ENCODE results near the gene PRKAG1. TPM values are rescaled to one million over a fixed set of nuclear protein-coding genes. Genes with fewer than 3 reads are reported as not detected.
A peak's percentile ranks its signal among the peaks of the same experiment; 100 is the strongest.

Gene PRKAG1
- total RNA-seq, 1 experiment from 2014 or later: 41.6 TPM

GRCh38 chr12:49000346-49000745 lies 18.2 kb downstream of the PRKAG1 start (continued):
- TF ChIP-seq ZNF512 (CRISPR knock-in tag; IDR thresholded peaks at IDR 0.05; ENCODE audit: borderline replicate concordance): no peak
- TF ChIP-seq CBFB (CRISPR knock-in tag; IDR thresholded peaks at IDR 0.05; ENCODE audit: low read depth): no peak
- TF ChIP-seq NFATC4 (CRISPR knock-in tag; IDR thresholded peaks at IDR 0.05): no peak
- TF ChIP-seq NFYB (CRISPR knock-in tag; conservative IDR thresholded peaks at IDR 0.05; ENCODE audit: low read depth): no peak
- TF ChIP-seq GTF2I (CRISPR knock-in tag; conservative IDR thresholded peaks at IDR 0.05): no peak
- no peak for TF ChIP-seq GRHL2 (CRISPR knock-in tag; IDR thresholded peaks at IDR 0.05; ENCODE audit: insufficient replicate concordance, severe bottlenecking)
- TF ChIP-seq FOXJ3 (CRISPR knock-in tag; IDR thresholded peaks at IDR 0.05; ENCODE audit: borderline replicate concordance): no peak

- DNase-seq (ENCODE audit: low spot score) (no peak), ATAC-seq (no peak; the same call in 1 of the 2 replicates)
- peak within 1 kb of the TSS; percentile 64 for H3K4me3 Mint-ChIP-seq
- H3K27ac Mint-ChIP-seq: no peak within 1 kb of the TSS
- H3K9me3 Mint-ChIP-seq: no peaks in the 10 kb centered on the region
- ChIA-PET POLR2A (interaction anchor here (0.6 to 1.5 kb wide), 3 partner anchors 19 to 120 kb away, joined by 3 read pairs; no protein-coding TSS in a partner anchor), CTCF (interaction anchor here (0.5 to 11.9 kb wide), 20 partner anchors 12 to 1072 kb away, joined by 3 to 237 read pairs (median 4); partner anchors contain the start of genes PRKAG1, PRPH, WNT1 and WNT10B)
- peaks cover 10% of the 10 kb centered on the region for H3K36me3 Mint-ChIP-seq
- no peak for TF ChIP-seq NR2C2 (CRISPR knock-in tag; IDR thresholded peaks at IDR 0.05)
- TF ChIP-seq FOXP4 (CRISPR knock-in tag; IDR thresholded peaks at IDR 0.05): no peak
- no peak for TF ChIP-seq TEAD4 (CRISPR knock-in tag; IDR thresholded peaks at IDR 0.05)
- no peak for TF ChIP-seq ATF1 (CRISPR knock-in tag; IDR thresholded peaks at IDR 0.05)
- no peak for TF ChIP-seq FOXP1 (CRISPR knock-in tag; IDR thresholded peaks at IDR 0.05; ENCODE audit: borderline replicate concordance)
- no peak for TF ChIP-seq ZNF219 (CRISPR knock-in tag; IDR thresholded peaks at IDR 0.05; ENCODE audit: borderline replicate concordance)
- no peak for TF ChIP-seq ZNF396 (CRISPR knock-in tag; IDR thresholded peaks at IDR 0.05; ENCODE audit: borderline replicate concordance)
- H3K4me1 Mint-ChIP-seq: peaks cover 15% of the 10 kb centered on the region
- H3K27me3 Mint-ChIP-seq (ENCODE audit: low read depth): peaks cover 73% of the 10 kb centered on the region
Observed at GRCh38 chr12:48999371-49000131, 19.0 kb downstream of the PRKAG1 start, which contains the start of gene DDN. Gene DDN, minus strand, starts transcription at chr12:48999375. Its CDS starts 88 bp downstream, at chr12:48999287.

- H3K9me3 Mint-ChIP-seq: no peaks in the 10 kb centered on the region
- H3K27me3 Mint-ChIP-seq (ENCODE audit: low read depth): peaks cover 82% of the 10 kb centered on the region
- peak overlapping the region; percentile 63 for H3K4me3 Mint-ChIP-seq
- no peak for DNase-seq (ENCODE audit: low spot score)
- no peak for ATAC-seq
- no peak overlapping the region for H3K27ac Mint-ChIP-seq
- CTCF ChIA-PET: interaction anchor here (0.6 to 11.9 kb wide), 34 partner anchors 11 to 343 kb away, joined by 3 to 237 read pairs (median 9); partner anchors contain the start of genes ARF3, DDX23, LMBR1L and PRKAG1
- H3K36me3 Mint-ChIP-seq: peaks cover 7% of the 10 kb centered on the region
- POLR2A ChIA-PET: interaction anchor here (1.2 to 1.5 kb wide), 2 partner anchors 18 to 68 kb away, joined by 3 read pairs; no protein-coding TSS in a partner anchor
- H3K4me1 Mint-ChIP-seq: peaks cover 18% of the 10 kb centered on the region
- TF ChIP-seq ATF2 (CRISPR knock-in tag; IDR thresholded peaks at IDR 0.05; ENCODE audit: borderline replicate concordance, low read depth) (peak; percentile 63; the same call in 1 of the 2 replicates), GABPB1 (CRISPR knock-in tag; IDR thresholded peaks at IDR 0.05) (no peak; the same call in 1 of the 2 replicates), ARID4B (CRISPR knock-in tag; IDR thresholded peaks at IDR 0.05; ENCODE audit: borderline replicate concordance) (peak; percentile 91; the same call in 1 of the 2 replicates), NR3C1 (CRISPR knock-in tag; conservative IDR thresholded peaks at IDR 0.05; ENCODE audit: low read depth) (0 out of 2 replicates have a peak, but pooled peaks have one; percentile 82)
Observed at GRCh38 chr12:48998497-48999353, 19.9 kb downstream of the PRKAG1 start.
